GM21737 (cell line): ENCODE data around the gene RAB33A.

ENCODE experiments used
- ATAC-seq: cut with Tn5 transposase; IDR thresholded peaks from one replicate; pipeline ENCODE4 v1.9.1; 2021; ENCODE audit warnings: mild to moderate bottlenecking, moderate library complexity; ENCODE audit not compliant: unreplicated experiment

Gene RAB33A

DNA sequence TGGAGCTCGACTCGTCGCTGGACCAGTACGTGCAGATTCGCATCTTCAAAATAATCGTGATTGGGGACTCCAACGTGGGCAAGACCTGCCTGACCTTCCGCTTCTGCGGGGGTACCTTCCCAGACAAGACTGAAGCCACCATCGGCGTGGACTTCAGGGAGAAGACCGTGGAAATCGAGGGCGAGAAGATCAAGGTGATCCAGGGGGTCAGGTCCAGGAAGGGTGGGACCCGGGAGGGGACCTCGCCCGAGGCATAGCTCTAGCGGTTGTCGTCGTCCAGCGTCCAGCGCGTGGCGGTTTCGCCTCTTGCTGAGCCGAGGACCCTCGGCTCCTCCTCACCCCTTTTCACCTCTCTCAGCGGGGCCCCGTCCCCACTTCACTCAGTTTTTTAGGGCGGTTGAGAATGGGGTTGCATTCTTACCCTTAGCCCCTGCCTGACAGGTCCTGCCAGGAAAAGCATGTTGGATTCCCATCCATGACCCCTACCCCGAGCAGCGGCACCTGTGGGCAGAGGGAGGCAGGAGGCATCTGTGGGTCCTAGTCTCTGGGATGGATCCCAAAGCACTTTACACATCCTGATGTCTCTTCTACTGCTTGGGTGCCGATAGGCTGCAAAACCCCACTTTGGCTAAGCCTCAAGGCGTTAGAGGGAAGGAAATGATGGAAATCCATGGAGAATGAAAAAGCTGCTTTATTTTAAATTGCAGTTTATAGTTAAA, 524 bp downstream of the RAB33A start:
- no peak for ATAC-seq

DNA sequence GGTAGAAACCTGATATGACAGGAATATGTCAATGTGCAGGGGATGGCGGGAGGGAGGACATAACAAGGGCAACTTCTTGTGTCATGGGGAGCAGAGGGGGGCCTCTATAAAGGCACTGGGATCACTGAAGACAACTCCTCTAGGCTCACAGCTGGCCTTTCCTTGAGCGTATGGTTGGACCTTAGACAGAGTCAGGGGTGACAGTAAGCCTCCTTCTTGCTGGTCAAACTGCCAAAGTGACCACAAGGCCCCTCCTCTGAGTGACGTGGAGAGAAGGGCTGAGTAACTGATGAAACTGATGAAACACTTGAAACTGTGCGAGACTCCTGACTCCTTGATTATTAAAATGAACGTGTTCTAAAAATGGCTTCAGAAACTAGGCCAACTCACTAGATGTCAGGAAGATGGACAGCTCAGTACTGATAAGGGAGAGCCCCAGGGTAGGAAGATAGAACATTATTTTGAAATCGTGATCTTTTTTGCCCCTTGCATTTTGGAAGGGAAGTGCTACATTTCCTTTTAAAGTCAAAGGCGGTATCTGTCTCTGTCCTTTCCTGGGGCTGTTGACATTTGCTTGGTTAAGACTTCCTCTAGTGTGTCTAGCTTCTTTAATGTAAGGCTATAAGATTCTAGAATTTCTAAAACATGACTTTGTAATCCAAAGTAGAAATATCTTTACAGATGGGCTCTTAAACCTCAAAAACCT, 1.6 kb downstream of the RAB33A start:
- ATAC-seq: peak; percentile 45

DNA sequence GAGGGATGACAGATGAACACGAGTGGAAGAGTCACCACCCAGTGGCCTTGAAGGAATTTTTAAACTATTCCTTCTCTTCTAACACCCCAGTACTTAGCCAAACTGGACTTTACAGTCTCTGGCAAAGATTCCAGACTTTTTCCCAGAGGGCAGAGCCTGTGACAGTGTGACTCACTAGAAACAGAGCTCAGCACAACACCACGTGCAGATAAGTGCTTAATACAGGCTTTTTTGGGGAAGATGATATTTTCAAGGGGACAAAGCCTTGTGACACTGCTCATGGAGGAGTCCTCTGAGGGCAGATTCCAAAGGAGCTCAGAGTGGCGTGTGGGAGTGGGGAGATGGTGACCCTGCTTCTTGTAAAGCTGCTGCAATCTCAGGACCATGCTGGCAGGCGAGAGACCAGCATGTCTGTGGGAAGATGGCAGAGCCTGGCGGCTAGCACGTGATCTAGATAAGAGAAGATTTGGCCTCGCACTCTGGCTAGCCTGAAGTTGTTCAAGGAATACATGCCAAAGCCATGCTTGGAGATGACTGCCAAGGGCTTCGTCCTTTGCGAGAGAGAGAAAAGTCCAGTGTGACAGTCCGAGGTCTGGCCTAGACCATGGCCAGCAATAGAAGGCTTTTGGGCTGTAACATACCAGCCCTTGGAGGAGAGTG, 2.4 kb downstream of the RAB33A start:
- no peak for ATAC-seq

DNA sequence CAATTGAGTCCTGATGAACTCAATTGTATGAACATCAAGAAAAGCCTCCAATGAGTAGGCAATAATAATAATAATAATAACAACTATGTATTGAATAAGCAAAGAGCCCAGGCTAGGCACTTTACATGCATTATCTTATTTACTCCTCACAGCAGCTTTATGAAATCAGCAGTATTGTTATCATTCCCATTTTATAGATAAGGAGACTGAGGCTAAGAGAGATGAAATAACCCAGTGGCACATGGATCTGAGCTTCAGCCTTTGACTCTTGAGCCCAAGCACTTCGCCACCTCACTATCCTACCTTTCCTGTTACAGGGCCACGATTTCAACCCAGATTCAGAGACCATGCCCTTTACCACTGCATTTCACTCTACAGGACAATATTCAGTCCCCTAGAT, 3.2 kb downstream of the RAB33A start:
- ATAC-seq: no peak

DNA sequence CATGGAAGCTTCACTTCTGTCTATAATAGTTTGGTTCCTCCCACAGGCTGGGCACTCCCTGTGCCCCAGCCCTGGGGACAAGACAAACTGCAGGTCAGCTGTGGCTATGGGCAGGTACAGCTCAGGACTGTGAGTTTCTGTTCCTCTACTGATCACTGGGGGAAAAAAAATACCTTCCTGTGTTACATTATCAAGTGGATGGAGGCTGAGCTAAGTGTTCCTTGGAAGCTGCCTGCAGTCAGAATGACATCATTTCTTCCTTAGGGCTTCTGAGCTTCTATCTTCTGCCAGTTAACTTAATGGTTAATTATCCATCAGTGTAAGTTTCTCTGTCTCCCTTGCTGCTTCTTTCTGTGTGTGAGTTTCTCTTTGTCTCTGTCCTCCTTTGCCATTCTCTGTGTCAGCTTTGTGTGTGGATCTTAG, 4.6 kb downstream of the RAB33A start:
- peak; percentile 76 for ATAC-seq

DNA sequence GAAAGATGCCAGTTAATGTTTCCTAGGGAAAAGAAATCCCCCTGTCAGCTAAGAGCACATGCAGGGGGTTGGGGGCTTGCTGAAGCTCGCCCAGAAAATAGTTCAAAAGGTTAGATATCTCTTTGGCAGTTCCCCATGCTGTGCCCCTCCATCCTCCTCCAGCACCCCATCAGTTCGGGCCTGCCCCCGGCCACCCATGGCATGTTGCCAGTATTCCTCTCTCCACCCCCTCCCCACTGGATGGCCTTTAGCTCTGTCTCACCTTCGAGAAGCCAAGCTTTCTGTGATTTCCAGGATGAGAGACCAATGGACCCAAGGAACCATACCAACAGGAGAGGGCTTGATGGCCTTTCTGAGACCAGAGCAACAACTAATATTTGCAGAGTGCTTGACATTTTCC, 5.2 kb downstream of the RAB33A start:
- ATAC-seq: no peak

DNA sequence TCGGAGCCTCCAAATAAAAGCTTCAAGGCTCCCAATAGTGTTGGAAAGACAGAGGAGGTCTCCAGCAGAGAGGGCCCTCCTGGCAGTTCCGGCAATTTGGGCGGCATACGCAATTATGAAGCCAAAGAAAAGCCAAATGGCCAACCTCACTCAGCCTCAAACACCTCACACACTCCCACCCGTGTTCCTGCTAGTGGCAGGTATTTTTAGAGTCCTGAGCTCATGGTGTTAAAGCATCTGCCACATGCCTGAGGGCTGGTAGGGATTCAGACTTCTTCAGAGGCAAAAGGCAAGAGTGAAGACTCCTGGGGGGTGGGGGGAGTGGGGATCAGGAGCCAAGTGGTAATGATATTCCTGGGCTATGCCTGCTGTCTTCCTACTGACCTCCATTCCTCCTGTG, 7.4 kb downstream of the RAB33A start:
- ATAC-seq: no peak

DNA sequence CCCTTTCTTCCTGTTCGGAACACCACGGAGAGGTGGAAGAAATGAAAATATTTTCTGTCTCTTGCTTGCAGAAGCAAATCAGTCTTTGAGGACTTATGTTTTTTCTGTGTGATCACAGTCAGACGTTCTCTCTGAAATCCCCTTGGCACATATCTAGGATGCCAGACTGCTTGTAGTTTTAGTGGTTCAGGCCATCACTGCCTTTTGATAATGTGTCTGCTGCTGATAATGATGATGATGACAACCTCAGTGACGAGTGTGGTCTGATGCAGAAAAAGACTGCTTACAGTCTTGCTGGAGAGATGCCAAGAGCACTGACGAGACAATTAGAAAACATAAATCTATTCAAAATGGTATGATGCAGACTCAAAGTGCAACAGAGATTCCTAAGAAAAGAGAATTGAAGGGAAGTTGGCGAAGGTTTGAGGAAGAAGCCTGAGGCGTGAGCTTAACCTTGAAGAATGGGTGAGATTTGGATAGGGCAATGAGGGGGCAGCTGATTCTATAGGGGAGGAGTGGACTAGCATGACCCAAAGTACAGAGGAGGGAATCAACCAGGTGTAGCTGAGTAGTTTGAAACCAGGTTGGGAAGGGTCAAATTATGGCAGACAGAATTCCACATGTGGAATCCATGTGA, 7.9 kb downstream of the RAB33A start:
- no peak for ATAC-seq

DNA sequence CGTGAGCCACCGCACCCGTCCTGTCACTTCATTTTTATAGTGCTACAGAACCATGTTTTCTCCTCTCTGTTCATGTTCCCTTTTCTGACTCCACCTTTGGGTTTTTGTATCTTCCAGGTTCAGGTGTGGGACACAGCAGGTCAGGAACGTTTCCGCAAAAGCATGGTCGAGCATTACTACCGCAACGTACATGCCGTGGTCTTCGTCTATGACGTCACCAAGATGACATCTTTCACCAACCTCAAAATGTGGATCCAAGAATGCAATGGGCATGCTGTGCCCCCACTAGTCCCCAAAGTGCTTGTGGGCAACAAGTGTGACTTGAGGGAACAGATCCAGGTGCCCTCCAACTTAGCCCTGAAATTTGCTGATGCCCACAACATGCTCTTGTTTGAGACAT, 12.4 kb downstream of the RAB33A start:
- ATAC-seq: no peak

DNA sequence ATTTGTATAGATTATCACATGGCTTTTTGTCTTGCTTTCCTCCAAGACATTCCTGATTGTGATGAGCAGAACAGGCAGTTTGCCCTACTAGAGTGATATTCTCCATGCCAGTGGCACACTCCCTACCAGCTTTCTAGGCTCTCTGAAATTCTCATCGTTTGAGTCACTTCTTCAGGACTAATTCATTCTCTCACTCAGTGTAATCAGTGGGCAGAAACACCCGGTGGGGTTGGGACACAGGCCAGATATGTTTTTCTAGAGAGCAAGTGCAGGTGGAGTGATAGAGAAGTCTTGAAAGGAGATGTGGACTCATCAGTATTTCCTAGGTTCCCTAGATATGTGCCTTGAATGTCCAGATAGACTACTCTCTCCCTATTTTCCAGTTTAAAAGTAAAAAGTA, 13.1 kb downstream of the RAB33A start:
- no peak for ATAC-seq

DNA sequence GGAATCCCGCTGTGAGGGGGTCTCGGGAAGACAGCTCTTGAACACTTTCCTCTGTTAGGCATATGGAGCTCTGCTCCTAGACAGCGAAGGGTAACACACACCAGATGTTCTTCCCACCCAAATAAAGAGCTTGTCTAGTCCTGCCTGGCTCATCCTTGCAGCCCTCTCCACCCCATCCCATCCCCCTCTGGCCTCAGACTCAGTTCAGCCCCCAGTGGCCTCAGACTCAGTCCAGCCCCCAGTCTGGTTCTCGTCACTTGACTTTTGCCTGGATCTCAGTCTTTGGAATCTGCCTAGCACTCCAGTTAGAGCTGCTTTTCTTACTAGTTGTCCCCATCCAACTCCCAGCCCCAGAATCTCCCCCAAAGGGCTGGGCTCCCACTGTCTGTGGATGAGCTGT, 14.9 kb downstream of the RAB33A start:
- ATAC-seq: no peak

DNA sequence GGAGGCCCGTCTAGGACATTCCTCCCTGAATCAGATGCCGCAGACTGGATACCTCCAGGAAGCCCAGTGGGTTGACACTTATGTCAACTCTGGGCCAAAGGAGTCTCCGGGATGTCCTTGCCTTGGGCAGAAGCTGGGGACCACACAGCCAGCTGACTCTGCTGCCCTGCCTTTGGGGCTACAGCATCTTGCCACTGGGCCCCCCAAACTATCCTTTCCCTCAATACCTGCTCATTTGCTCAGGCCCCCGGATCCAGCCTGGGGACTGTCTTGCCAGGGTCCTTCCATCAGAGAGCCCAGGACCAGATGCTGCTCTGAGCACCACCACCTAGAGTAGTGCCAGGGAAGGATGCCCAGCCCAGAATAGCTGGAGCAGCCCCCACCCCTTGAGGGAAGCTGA, 19.0 kb downstream of the RAB33A start:
- ATAC-seq: no peak

DNA sequence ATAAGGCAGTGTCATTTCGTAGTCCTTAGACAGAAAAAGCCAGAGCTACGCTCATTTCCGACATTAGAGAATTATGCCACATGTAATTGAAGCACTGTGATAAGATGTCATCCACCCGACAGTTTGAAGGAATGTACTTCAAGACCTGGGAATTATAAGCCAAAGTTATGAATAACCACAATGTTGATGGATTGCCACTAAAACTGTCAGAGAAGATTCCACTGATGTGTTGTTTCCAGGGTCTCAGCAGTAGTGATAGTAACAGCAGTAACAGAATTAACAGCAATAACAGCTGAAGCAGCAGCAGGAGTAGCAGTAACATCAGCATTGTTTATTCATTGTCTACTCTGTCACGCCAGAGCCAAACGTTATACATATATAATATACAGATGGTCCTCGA, 24.7 kb downstream of the RAB33A start:
- no peak for ATAC-seq

DNA sequence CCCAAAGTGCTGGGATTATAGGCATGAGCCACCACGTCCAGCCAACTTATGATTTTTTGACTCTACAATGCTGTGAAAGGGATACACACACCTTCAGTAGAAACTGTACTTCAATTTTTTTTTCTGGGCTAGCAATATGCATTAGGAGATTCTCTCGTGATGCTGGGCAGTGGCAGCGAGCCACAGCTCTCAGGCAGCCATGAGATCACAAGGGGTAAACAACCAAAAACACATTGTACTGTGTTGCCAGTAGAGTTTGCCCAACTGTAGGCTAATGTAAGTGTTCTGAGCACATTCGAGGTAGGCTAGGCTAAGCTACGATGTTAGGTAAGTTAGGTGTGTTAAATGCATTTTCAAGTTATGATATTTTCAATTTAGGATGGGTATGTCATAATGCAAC, 25.7 kb downstream of the RAB33A start:
- ATAC-seq: no peak

DNA sequence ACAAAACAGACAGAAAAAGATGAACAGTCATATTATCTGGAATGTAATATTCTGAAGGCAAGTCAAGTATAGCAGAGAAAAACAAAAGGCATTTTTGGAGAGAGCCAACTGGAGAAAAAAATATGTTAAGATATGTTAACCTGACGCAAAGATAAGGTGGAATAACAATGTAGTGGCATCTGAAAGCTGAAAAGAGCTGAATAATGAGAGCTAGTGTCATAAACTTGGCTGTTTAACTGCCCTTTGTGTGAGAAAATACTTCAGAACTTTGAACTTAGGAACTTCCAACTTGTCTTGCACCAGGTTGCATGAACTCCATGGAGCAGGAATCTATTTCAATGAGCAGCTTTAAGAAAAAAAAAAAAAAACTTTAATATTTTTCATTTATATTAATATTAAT, 32.9 kb downstream of the RAB33A start:
- no peak for ATAC-seq

DNA sequence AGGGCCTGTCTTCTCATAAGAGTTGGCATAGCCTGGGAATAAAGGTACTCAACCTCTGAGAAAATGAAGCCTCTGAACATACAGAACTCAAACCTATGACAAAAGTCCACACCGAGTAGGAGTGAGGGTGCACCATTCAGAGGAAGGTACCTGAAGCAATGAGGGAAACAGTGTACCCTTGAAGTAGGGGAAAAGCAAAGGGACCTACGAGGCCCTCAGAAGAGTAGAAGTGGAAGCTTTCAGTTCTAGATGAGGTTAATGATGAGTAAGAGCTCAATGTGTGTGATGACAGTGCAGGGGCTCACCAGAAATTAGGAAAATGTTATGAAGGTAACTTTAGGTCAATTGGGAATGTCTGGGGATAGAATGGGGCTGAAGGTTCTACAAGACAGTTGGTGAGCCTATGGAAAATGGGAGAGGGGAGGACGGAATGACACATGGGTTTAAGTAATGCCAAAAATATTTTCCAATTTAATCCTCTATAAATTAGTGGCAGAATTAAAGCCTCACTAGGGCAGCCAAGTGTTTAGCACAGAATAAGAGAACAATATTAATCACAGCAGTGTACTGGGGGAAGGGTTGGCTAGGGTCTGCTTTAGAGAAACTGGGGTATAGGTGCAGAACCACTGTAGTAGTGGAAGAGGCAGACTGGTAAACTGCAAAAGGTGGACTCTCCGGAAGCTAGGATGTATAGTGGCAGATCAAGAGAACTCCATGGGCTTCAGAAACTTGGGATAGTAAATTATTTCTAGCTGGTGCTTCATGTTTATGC, 39.8 kb downstream of the RAB33A start:
- ATAC-seq: no peak

DNA sequence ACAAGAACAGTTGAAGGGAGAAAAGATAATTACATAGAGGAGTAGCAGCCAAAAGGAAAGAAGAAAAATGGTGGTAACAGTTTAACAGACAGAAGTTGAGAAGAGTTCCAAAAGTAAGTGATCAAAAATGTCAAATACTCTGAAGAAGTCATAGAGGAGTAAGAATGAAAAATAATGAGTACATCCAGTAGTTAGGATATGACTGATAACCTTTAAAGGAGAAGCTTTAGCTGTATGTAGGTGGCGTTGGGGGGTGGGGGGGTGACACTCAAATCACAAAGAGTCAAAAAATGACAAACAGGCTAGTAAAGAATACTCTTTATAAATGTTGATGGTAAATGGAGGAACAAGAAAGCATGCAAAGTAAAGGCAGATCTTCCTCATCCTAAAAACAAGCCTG, 40.6 kb downstream of the RAB33A start:
- no peak for ATAC-seq

DNA sequence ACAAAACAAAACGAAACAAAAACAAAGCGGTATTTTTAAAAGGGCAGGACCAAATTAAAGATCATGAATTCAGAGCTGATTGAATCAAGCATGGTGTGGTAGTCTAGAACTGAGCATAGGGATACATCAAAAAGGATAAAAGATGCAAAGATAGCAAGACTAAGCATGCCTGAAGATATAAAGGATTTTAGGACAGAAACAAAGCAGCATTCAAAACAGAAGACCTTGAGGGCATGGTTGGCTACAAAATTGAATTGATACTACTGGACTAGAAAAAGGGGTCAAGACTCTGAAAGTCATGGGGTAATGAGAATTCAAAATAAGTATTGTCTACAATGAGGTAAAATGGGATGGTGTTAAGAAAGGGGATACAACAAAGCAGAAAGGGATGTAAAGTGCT, 41.6 kb downstream of the RAB33A start:
- ATAC-seq: no peak

DNA sequence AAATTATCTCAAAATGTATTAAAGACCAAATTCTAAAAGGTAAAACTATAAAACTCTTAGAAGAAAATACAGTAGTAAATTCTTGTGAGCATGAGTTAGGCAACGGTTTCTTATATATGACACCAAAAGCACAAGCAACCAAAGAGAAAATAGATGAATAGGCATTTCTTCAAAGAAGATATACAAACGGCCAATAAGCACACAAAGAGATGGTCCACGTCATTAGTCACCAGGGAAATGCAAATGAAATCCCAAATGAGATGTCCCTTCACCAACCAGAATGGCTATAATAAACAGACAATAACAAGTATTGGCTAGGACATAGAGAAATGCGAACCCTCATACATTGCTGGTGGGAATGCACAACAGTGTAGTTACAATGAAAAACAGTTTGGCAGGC, 44.6 kb downstream of the RAB33A start:
- ATAC-seq: no peak

DNA sequence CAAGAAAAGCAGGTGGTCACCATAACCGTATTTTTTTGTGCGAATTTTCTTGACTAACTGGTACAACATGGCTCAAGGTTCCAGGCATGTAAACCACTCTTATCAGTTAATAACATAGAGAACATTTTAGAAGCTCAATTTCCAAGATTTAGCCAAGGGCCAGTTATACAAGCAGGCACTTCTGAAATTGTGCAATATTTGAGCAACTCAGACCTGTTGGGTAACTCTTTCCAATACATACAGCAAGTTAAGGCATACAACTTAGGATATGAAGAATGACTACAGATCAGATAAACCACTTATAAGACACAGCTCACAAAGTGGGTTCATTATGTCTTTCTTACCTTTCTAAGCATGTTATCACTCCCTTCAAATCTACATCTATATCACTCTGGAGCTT, 53.0 kb downstream of the RAB33A start:
- no peak for ATAC-seq

DNA sequence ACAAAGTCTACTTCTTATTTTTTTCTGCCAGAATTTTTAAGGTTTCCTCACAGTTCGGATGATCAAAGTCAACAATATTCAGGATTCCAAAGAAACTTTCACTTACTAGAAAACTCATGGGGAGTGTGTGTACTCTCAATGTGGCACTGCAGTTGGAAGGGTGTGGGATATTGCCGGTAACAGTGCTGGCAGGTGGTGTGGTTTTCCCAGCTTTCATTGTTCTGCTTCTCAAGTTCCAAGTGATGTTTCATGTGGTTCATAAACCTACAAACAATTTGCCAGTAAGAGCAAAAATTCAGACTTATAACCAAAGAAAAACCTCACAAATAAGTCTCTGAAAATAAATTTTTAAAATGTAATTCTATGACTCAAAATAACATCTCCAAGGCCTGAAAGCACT, 57.1 kb downstream of the RAB33A start:
- no peak for ATAC-seq
